GM18873 (cell line): ENCODE measurements around the gene PPIP5K1.
"Not testable (repeated sequence)": the region's sequence is repeated elsewhere in the genome, so short reads cannot be mapped to it uniquely, and the experiment has no call there.

Experiments used
- ATAC-seq: cut with Tn5 transposase; IDR thresholded peaks from one replicate; pipeline ENCODE4 v1.9.1; 2021; ENCODE audit warnings: mild to moderate bottlenecking, moderate library complexity, moderate number of reproducible peaks; ENCODE audit not compliant: unreplicated experiment, low FRiP score

Gene PPIP5K1

DNA sequence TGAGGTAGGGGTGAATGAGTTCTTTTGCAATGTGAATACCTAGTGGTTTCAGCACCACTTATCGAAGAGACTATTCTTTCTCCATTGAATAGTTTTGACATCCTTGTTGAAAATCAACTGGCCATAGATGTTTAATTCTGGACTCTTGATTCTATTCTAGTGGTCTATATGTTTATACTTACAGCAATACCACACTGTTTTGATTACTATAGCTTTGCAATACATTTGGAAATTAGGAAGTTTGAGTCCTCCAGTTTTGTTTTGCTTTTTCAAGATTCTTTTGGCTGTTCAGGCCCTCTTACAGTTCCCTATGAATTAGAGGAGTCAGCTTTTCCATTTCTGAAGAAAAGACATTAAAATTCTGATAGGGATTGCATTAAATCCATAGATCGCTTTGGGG lies 42.5 kb downstream of the PPIP5K1 start:
- ATAC-seq = no peak

DNA sequence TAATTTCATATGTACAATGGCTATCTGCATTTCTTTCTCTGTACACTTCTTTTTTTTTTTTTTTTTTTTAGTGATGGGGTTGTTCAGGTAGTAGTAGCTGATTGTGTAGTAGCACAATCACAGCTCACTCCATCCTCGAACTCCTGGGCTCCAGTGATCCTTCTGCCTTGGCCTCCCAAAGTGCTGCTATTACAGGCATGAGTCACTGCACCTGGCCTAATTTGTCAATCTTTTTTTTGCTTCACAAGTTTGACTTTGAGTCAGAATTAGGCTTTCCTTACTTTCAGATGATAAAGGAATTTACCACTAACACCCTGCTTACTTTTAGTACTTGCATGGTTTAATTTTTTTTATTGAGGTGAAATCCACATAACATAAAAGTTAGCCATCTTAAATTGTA lies 44.6 kb downstream of the PPIP5K1 start:
- no peak for ATAC-seq

DNA sequence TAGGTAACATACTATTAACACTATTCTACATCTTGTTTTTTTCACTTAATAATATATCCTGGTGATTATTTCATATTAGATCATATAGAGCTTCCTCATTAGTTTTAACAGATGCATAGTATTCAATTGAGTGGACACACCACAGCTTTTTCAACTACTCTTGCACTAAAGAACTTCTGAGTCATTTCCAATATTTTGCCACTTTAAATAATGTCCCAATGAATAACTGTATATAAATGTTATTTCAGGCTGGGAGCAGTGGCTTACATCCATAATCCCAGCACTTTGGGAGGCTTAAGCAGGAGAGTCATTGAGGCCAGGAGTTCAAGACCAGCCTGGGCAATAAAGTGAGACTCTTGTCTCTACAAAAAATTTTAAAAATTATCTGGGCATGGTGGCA lies 45.7 kb downstream of the PPIP5K1 start:
- no peak for ATAC-seq

DNA sequence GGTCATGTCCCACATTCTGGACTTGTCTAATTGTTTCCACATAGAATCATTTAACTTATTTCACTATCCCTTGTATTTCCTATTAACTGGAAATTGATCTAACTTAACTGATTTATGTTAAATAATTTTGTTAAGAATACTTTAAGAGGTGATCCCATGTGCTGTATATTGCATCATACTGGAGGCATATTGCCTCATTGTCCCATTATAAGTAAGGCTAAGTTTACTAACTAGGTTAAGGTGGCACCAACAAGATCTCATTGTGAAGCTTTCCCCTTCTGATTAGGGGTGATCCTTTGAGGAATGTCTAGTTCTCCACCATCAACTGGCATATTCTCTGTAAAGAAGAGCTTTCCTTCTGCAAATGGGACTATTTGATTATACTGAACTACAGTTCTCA lies 48.2 kb downstream of the PPIP5K1 start:
- ATAC-seq = no peak

DNA sequence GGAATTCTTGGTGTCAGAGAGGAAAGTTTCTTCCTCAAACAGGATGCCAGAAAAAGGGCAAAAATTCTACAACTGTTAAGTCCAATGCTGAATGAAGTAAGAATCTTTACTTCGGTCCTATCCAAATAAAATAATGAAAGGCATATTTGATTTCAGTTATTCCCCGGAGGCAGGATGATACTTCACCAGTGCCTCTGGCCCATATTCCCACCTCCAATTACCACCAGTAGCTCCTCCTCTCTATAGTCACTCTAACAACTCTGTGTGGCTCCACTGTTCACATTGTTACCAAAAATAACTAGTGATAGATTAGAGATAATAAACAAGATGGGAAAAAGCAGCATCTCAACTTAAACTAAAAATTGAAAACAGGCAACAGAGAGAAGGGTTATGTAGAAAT lies 51.9 kb downstream of the PPIP5K1 start:
- ATAC-seq = no peak

DNA sequence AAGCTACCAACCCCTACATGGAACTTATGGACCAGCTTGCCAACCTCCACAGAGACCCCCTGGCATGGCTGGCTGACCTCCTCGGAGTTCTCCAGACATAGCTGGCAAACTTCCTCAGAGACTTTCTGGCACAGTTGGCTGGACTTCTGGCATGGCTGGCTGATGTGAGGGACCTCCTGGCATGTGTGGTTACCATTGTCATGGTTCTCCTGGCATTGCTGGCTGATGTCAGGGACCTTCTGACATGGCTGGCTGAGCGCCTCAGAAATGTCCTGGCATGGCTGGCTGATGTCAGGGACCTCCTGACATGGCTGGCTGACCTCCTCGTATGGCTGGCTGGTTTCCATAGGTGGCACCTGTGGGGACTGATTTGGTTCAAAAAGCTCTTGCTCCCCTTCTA lies 55.1 kb downstream of the PPIP5K1 start:
- no peak for ATAC-seq

DNA sequence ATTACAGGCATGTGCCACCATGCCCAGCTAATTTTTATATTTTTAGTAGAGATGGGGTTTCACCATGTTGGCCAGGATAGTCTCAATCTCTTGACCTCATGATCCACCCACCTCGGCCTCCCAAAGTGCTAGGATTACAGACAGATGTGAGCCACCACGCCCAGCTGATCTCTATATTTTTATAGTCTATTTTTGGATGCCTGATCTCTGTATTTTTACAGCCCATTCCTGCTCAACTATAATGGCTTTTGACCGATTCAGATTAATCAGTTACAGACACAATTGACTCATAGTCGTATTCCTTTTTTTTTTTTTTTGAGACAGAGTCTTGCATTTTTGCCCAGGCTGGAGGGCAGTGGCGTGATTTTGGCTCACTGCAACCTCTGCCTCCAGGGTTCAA lies 57.2 kb downstream of the PPIP5K1 start:
- not testable (repeated sequence) for ATAC-seq

DNA sequence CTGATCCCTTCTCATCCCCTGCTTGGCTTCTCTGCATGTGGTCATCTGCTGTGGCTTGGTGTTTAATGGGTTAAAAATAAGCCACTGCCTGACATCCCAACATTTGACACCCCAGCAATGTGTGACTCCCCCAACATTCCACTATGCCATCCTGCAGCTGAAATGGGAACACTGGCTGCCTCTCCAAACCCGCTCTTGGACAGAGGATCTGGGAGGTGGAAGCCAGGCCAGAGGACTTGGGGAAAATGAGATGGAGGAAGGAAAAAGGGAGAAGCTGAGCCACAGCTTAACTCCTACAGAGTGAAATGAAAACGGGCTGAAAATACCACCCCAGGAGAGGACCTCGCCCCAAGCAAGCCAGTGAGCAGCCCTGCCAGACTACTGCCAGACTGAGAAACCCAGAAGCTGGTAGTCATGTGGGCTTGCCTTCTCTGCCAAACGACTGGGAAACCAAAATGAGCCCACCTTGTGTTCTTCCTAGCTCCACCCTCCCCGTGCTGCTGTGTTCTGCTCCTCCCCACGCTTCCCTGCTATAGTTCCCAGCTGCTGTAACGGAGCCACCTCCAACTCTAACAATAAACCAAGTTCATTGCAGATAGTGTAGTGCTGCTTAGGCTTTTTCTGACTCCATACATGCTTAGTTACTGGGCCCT lies 58.9 kb downstream of the PPIP5K1 start:
- ATAC-seq = no peak

DNA sequence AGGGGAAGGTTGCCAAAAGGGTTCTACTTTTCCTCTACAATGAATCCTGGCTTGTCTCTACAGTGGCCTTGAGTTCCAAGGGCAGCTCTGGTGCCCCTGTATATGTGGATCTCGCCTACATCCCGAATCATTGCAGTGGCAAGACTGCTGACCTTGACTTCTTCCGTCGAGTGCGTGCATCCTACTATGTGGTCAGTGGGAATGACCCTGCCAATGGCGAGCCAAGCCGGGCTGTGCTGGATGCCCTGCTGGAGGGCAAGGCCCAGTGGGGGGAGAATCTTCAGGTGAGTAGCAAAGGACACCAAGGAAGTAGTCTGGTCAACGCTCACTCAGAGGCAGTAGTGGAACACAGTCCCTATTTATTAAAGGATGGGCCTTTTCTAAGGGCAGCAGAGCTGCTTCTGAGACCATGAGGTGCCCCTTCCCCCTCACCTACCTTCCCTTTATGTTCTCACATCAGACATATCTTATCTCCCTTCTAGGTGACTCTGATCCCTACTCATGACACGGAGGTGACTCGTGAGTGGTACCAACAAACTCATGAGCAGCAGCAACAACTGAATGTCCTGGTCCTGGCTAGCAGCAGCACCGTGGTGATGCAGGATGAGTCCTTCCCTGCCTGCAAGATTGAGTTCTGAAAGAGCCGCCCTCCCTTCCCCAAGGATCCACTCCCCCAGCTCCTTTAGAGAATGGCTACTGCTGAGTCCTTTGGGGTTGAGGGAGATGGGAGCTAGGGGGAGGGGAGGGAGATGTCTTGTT lies 60.2 kb downstream of the PPIP5K1 start:
- no peak for ATAC-seq

DNA sequence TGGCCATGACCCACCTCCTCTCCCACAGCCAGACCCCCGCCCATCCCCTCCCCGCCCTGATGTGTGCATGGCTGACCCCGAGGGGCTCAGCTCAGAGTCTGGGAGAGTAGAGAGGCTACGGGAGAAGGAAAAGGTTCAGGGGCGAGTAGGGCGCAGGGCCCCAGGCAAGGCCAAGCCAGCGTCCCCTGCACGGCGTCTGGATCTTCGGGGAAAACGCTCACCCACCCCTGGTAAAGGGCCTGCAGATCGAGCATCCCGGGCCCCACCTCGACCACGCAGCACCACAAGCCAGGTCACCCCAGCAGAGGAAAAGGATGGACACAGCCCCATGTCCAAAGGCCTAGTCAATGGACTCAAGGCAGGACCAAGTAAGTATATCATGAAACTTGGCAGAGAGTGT lies 60.9 kb downstream of the PPIP5K1 start:
- ATAC-seq = no peak

DNA sequence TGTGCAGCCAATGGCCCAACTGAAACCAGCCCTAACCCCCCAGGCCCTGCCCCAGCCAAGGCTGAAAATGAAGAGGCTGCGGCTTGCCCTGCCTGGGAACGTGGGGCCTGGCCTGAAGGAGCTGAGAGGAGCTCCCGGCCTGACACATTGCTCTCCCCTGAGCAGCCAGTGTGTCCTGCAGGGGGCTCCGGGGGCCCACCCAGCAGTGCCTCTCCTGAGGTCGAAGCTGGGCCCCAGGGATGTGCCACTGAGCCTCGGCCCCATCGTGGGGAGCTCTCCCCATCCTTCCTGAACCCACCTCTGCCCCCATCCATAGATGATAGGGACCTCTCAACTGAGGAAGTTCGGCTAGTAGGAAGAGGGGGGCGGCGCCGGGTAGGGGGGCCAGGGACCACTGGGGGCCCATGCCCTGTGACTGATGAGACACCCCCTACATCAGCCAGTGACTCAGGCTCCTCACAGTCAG lies 61.4 kb downstream of the PPIP5K1 start:
- no peak for ATAC-seq

DNA sequence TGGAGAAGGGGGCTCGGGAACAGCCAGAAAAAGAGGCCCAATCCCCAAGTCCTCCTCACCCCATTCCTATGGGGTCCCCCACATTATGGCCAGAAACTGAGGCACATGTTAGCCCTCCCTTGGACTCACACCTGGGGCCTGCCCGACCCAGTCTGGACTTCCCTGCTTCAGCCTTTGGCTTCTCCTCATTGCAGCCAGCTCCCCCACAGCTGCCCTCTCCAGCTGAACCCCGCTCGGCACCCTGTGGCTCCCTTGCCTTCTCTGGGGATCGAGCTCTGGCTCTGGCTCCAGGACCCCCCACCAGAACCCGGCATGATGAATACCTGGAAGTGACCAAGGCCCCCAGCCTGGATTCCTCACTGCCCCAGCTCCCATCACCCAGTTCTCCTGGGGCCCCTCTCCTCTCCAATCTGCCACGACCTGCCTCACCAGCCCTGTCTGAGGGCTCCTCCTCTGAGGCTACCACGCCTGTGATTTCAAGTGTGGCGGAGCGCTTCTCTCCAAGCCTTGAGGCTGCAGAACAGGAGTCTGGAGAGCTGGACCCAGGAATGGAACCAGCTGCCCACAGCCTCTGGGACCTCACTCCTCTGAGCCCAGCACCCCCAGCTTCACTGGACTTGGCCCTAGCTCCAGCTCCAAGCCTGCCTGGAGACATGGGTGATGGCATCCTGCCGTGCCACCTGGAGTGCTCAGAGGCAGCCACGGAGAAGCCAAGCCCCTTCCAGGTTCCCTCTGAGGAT lies 62.0 kb downstream of the PPIP5K1 start:
- no peak for ATAC-seq

DNA sequence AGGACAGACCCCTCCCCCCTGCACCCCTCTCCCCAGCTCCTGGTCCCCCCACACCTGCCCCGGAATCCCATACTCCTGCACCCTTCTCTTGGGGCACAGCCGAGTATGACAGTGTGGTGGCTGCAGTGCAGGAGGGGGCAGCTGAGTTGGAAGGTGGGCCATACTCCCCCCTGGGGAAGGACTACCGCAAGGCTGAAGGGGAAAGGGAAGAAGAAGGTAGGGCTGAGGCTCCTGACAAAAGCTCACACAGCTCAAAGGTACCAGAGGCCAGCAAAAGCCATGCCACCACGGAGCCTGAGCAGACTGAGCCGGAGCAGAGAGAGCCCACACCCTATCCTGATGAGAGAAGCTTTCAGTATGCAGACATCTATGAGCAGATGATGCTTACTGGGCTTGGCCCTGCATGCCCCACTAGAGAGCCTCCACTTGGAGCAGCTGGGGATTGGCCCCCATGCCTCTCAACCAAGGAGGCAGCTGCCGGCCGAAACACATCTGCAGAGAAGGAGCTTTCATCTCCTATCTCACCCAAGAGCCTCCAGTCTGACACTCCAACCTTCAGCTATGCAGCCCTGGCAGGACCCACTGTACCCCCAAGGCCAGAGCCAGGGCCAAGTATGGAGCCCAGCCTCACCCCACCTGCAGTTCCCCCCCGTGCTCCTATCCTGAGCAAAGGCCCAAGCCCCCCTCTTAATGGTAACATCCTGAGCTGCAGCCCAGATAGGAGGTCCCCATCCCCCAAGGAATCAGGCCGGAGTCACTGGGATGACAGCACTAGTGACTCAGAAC lies 62.8 kb downstream of the PPIP5K1 start:
- no peak for ATAC-seq

DNA sequence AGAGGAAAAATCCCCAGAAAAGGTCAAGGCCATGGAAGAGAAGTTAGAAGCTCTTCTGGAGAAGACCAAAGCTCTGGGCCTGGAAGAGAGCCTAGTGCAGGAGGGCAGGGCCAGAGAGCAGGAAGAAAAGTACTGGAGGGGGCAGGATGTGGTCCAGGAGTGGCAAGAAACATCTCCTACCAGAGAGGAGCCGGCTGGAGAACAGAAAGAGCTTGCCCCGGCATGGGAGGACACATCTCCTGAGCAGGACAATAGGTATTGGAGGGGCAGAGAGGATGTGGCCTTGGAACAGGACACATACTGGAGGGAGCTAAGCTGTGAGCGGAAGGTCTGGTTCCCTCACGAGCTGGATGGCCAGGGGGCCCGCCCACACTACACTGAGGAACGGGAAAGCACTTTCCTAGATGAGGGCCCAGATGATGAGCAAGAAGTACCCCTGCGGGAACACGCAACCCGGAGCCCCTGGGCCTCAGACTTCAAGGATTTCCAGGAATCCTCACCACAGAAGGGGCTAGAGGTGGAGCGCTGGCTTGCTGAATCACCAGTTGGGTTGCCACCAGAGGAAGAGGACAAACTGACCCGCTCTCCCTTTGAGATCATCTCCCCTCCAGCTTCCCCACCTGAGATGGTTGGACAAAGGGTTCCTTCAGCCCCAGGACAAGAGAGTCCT lies 63.6 kb downstream of the PPIP5K1 start:
- ATAC-seq = no peak

DNA sequence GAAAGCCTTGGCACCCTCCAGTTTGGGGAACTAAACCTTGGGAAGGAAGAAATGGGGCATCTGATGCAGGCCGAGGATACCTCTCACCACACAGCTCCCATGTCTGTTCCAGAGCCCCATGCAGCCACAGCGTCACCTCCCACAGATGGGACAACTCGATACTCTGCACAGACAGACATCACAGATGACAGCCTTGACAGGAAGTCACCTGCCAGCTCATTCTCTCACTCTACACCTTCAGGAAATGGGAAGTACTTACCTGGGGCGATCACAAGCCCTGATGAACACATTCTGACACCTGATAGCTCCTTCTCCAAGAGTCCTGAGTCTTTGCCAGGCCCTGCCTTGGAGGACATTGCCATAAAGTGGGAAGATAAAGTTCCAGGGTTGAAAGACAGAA lies 64.9 kb downstream of the PPIP5K1 start:
- ATAC-seq = no peak

DNA sequence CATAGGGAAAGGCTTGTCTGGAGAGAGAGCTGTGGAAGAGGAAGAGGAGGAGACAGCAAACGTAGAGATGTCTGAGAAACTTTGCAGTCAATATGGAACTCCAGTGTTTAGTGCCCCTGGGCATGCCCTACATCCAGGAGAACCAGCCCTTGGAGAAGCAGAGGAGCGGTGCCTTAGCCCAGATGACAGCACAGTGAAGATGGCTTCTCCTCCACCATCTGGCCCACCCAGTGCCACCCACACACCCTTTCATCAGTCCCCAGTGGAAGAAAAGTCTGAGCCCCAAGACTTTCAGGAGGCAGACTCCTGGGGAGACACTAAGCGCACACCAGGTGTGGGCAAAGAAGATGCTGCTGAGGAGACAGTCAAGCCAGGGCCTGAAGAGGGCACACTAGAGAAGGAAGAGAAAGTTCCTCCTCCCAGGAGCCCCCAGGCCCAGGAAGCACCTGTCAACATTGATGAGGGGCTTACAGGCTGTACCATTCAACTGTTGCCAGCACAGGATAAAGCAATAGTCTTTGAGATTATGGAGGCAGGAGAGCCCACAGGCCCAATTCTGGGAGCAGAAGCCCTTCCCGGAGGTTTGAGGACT lies 65.7 kb downstream of the PPIP5K1 start:
- no peak for ATAC-seq

DNA sequence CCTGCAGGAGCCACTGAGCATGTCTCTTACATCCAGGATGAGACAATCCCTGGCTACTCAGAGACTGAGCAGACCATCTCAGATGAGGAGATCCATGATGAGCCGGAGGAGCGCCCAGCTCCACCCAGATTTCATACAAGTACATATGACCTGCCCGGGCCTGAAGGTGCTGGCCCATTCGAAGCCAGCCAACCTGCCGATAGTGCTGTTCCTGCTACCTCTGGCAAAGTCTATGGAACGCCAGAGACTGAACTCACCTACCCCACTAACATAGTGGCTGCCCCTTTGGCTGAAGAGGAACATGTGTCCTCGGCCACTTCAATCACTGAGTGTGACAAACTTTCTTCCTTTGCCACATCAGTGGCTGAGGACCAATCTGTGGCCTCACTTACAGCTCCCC lies 66.4 kb downstream of the PPIP5K1 start:
- ATAC-seq = no peak

DNA sequence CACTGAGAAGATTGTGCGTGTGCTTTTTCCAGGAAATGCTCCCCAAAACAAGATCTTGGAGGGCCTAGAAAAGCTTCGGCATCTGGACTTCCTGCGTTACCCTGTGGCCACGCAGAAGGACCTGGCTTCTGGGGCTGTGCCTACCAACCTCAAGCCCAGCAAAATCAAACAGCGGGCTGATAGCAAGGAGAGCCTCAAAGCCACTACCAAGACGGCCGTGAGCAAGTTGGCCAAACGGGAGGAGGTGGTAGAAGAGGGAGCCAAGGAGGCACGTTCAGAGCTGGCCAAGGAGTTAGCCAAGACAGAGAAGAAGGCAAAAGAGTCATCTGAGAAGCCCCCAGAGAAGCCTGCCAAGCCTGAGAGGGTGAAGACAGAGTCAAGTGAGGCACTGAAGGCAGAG lies 67.8 kb downstream of the PPIP5K1 start:
- no peak for ATAC-seq

DNA sequence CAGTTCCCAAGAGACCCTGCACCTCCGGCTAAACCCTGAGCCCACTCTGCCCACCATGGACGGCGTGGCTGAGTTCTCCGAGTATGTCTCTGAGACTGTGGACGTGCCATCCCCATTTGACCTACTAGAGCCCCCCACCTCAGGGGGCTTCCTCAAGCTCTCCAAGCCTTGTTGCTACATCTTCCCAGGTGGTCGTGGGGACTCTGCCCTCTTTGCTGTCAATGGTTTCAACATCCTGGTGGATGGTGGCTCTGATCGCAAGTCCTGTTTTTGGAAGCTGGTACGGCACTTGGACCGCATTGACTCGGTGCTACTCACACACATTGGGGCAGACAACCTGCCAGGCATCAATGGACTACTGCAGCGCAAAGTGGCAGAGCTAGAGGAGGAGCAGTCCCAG lies 68.6 kb downstream of the PPIP5K1 start:
- no peak for ATAC-seq

DNA sequence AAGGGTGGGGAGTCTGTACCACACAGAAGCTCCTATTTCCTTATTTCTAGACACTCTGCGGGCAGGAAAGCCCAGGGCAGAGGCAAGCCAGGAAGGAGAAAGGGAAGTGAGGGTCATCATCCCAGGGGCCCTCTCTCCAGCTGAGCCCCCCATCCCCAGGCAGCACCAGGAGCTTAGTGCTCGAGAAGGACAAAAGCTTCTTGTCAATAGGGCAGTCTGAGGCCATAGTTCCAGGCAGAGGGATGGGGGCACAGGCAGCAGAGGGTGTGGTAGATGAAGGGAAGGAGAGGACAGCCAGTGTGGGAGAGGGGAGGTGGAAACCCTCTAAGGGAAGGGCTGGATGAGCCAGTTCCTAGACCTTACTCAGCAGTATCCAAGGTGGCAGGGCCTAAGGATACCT lies 69.9 kb downstream of the PPIP5K1 start:
- ATAC-seq = no peak
